ENCODE data around the gene YIPF3.

DNA sequence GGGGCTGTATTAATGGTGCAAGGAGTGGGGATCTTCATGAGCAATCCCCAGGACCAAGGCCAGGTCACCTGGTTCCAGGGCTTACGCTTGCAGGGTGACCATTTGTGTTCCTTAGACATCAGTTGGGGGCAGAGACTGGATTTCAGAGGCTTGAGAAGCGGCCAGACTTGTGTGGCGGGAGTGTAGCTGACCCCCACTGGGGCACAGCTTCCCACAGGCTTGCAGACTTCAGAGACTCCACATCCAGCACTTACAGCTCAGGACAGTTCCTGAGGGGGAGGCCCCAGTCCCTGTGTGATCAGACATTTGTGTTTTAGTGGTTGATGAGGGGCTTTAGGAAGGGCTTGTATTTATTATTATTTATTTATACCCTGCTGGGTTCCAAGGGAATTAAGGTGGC, 24.1 kb downstream of the YIPF3 start:
- TF ChIP-seq, protein P1, sequence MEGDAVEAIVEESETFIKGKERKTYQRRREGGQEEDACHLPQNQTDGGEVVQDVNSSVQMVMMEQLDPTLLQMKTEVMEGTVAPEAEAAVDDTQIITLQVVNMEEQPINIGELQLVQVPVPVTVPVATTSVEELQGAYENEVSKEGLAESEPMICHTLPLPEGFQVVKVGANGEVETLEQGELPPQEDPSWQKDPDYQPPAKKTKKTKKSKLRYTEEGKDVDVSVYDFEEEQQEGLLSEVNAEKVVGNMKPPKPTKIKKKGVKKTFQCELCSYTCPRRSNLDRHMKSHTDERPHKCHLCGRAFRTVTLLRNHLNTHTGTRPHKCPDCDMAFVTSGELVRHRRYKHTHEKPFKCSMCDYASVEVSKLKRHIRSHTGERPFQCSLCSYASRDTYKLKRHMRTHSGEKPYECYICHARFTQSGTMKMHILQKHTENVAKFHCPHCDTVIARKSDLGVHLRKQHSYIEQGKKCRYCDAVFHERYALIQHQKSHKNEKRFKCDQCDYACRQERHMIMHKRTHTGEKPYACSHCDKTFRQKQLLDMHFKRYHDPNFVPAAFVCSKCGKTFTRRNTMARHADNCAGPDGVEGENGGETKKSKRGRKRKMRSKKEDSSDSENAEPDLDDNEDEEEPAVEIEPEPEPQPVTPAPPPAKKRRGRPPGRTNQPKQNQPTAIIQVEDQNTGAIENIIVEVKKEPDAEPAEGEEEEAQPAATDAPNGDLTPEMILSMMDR (IDR thresholded peaks at IDR 0.05; ENCODE audit: insufficient read depth, low read length), result no peak
- TF ChIP-seq, protein P2, sequence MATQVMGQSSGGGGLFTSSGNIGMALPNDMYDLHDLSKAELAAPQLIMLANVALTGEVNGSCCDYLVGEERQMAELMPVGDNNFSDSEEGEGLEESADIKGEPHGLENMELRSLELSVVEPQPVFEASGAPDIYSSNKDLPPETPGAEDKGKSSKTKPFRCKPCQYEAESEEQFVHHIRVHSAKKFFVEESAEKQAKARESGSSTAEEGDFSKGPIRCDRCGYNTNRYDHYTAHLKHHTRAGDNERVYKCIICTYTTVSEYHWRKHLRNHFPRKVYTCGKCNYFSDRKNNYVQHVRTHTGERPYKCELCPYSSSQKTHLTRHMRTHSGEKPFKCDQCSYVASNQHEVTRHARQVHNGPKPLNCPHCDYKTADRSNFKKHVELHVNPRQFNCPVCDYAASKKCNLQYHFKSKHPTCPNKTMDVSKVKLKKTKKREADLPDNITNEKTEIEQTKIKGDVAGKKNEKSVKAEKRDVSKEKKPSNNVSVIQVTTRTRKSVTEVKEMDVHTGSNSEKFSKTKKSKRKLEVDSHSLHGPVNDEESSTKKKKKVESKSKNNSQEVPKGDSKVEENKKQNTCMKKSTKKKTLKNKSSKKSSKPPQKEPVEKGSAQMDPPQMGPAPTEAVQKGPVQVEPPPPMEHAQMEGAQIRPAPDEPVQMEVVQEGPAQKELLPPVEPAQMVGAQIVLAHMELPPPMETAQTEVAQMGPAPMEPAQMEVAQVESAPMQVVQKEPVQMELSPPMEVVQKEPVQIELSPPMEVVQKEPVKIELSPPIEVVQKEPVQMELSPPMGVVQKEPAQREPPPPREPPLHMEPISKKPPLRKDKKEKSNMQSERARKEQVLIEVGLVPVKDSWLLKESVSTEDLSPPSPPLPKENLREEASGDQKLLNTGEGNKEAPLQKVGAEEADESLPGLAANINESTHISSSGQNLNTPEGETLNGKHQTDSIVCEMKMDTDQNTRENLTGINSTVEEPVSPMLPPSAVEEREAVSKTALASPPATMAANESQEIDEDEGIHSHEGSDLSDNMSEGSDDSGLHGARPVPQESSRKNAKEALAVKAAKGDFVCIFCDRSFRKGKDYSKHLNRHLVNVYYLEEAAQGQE (IDR thresholded peaks at IDR 0.05; ENCODE audit: insufficient replicate concordance, low read depth), result no peak
- no peak for TF ChIP-seq POLR2AphosphoS5 (IDR thresholded peaks at IDR 0.05; ENCODE audit: low read depth)

Measured in HL-60 (cell line).